Fibroblast of pulmonary artery (primary cell): ENCODE data around the gene SNORC.

Experiments
- DNase-seq: peaks from one replicate; pipeline ENCODE4 v3.0.0-alpha.2; 2010; ENCODE audit warnings: low read depth
- H3K4me3 ChIP-seq: replicated peaks from 2 replicates; pipeline ENCODE4 v1.5.1; 2011; ENCODE audit warnings: low read depth, mild to moderate bottlenecking, control low read depth, low read length, moderate library complexity
- CTCF ChIP-seq: IDR thresholded peaks from 2 replicates; pipeline ENCODE4 v1.5.1; 2011; ENCODE audit warnings: mild to moderate bottlenecking, control low read depth, low read length, inconsistent platforms; ENCODE audit errors: missing control alignments

SNORC gene

DNA sequence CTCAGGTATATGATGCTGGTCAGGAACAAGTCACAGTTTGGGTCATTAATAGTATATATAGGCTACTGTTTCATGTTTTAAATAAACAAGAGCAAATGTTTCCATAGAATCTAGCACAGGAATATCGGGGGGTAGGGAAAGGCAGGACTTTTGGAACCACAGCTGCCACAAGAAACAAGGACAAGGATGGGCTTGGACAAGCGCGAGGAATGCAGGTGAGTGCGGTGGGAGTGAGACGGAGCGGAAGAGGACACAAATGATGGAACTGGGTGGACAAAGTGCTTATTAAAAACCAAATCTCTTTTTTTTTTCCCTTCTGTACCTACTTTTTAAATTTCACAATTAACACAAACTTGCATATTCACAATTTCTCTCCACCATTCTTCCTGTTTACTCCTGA lies 49.1 kb downstream of the SNORC start:
- TF ChIP-seq CTCF: no peak
- DNase-seq: no peak
- H3K4me3 ChIP-seq: no peak overlapping the region

- H3K4me3 ChIP-seq: no peak overlapping the region
- no peak for TF ChIP-seq CTCF
- no peak for DNase-seq
Observed at GRCh38 chr2:232920055-232920454, 50.0 kb downstream of the SNORC start.

DNA sequence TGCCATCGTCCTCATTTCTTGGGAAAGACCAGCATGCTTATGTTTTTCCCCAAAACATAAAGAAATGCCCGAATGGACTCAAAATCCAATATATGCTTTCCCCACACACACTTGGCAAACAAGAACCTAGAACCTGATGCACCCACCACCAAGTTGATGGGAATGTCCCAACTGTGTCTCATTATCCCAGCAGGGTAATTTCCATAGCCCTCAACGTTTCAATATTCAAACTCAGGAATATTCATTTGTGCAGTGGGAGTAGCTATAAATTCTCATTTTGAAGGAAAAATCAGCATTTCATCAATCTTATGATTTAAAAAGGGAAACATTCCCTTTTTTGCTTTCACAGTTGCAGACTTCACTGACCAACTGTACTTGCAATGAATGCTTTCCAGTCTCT lies 50.7 kb downstream of the SNORC start:
- H3K4me3 ChIP-seq: no peak overlapping the region
- TF ChIP-seq CTCF: no peak
- DNase-seq: no peak

DNA sequence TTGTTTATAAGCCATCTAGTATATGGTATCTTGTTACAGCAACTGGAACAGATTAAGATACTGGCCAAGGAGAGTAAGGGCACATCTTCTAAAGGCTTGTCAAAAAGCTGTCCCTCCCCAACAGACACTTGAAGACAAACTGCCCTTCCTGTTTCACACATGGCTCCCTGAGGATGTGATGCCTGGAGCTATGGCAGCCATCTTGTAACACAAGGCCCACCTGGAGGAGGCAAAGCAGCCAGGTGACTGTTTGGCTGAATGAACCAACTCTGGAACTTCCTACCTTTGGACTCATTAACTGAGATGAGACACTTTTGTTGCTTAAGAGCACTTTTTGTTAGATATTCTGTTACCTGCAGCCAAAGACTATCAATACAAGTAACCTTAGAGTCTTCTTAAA lies 54.4 kb downstream of the SNORC start:
- no peak for DNase-seq
- no peak for TF ChIP-seq CTCF
- no peak overlapping the region for H3K4me3 ChIP-seq

- no peak overlapping the region for H3K4me3 ChIP-seq
- no peak for TF ChIP-seq CTCF
- no peak for DNase-seq
Observed at GRCh38 chr2:232925153-232925820, 55.2 kb downstream of the SNORC start.

DNA sequence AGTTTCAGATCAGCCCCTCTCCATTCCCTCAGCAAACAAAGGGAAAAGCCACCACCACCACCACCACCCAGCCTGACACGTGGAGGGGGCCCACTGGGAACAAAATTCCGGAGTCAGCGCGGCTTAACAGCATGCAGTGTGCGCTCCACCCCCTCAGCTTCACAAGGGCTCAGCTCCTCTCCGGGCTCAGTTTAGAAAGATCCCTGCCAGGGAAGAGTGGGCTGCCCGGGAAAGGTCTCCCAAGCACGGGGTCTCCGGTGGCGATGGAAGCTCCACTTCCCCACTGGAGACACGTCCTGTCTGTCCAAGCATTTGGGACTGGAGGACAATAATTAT lies 55.7 kb downstream of the SNORC start:
- no peak for TF ChIP-seq CTCF
- no peak for DNase-seq

DNA sequence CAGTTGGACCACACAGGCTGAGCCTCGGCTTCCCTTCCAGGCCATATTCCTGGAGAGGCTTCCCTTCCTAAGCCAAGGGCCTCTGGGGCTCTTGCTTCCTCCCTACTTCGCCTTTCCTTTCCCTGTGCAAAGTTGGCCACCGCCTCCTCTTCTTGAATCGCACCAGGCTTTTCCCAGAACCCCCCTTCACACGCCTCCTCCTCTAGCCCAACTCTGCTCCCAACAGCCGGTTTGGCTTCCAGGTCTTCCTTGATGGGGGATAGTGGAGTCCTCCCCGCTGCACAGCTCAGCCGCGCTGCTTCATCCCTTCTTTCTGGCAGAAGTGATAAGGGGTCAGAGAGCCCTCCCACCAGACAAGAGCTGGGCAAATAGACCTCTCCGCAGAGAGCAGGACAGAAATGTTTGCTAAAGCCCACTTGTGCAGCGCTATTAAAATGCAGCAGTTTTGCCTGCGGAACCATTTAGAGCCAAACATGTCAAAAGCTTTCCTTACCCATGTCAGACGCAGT lies 56.4 kb downstream of the SNORC start:
- H3K4me3 ChIP-seq: no peak overlapping the region
- no peak for DNase-seq
- no peak for TF ChIP-seq CTCF

More for the DNA sequence above, 55.7 kb downstream of the SNORC start:
- no peak overlapping the region for H3K4me3 ChIP-seq
